Measurements from ENCODE around the gene TFCP2. TPM values are rescaled to one million over a fixed set of nuclear protein-coding genes. Genes with fewer than 3 reads are reported as not detected.
A peak's percentile ranks its signal among the peaks of the same experiment; 100 is the strongest.

The TFCP2 gene
- total RNA-seq, 1 donor from 2014 or later = 22.4 TPM

- Mint-ChIP-seq H3K9me3 (ENCODE audit: unreplicated experiment) (no peaks in the 10 kb centered on the region), H3K4me1 (ENCODE audit: low read depth, unreplicated experiment) (peaks cover 14% of the 10 kb centered on the region), H3K27ac (ENCODE audit: unreplicated experiment) (peak overlapping the region; percentile 88), H3K4me3 (ENCODE audit: unreplicated experiment) (peak overlapping the region; percentile 34), H3K36me3 (ENCODE audit: low read depth, unreplicated experiment) (peaks cover 7% of the 10 kb centered on the region), H3K27me3 (ENCODE audit: low read depth, unreplicated experiment) (no peaks in the 10 kb centered on the region)
- no peak for TF ChIP-seq EZH2 (IDR thresholded peaks at IDR 0.05; ENCODE audit: insufficient read depth, low read length)
- TF ChIP-seq CTCF (IDR thresholded peaks at IDR 0.05; ENCODE audit: insufficient read depth, low read depth, low read length) = no peak
- Histone ChIP-seq H3K4me2 (ENCODE audit: low read length) (no peak overlapping the region), H3K36me3 (ENCODE audit: insufficient read depth, low read length) (no peaks in the 10 kb centered on the region), H3K27me3 (ENCODE audit: insufficient read depth, low read length) (no peaks in the 10 kb centered on the region), H4K20me1 (ENCODE audit: insufficient read depth, low read length) (peaks cover 13% of the 10 kb centered on the region), H3K27ac (ENCODE audit: low read depth, low read length) (no peak overlapping the region), H3K4me1 (ENCODE audit: insufficient read depth, low read length) (no peaks in the 10 kb centered on the region), H3K9me3 (ENCODE audit: insufficient read depth, low read depth, low read length) (no peaks in the 10 kb centered on the region), H3K9ac (ENCODE audit: low read length) (no peak overlapping the region), H2AFZ (ENCODE audit: low read depth, low read length) (no peak overlapping the region), H3K4me3 (ENCODE audit: insufficient read depth, low read depth, low read length) (no peak overlapping the region), H3K79me2 (ENCODE audit: insufficient read depth, low read length) (no peaks in the 10 kb centered on the region)
- FAIRE-seq (no peak), DNase-seq (ENCODE audit: low read depth) (peak; percentile 19)
These were observed 45.7 kb downstream of the TFCP2 start for GRCh38 chr12:51127050-51127729.

GRCh38 chr12:51126297-51126696 lies 46.6 kb downstream of the TFCP2 start:
- no peak overlapping the region for H3K27ac ChIP-seq (ENCODE audit: low read depth, low read length)
- DNase-seq (ENCODE audit: low read depth) (no peak), FAIRE-seq (peak; percentile 49)
- no peak for TF ChIP-seq EZH2 (IDR thresholded peaks at IDR 0.05; ENCODE audit: insufficient read depth, low read length)
- no peak for TF ChIP-seq CTCF (IDR thresholded peaks at IDR 0.05; ENCODE audit: insufficient read depth, low read depth, low read length)
- no peaks in the 10 kb centered on the region for H3K27me3 ChIP-seq (ENCODE audit: insufficient read depth, low read length)
- no peaks in the 10 kb centered on the region for H3K4me1 ChIP-seq (ENCODE audit: insufficient read depth, low read length)
- H3K9ac ChIP-seq (ENCODE audit: low read length) = no peak overlapping the region
- Mint-ChIP-seq H3K36me3 (ENCODE audit: low read depth, unreplicated experiment) (peaks cover 7% of the 10 kb centered on the region), H3K4me1 (ENCODE audit: low read depth, unreplicated experiment) (peaks cover 14% of the 10 kb centered on the region), H3K27me3 (ENCODE audit: low read depth, unreplicated experiment) (no peaks in the 10 kb centered on the region), H3K27ac (ENCODE audit: unreplicated experiment) (no peak overlapping the region), H3K4me3 (ENCODE audit: unreplicated experiment) (no peak overlapping the region), H3K9me3 (ENCODE audit: unreplicated experiment) (no peaks in the 10 kb centered on the region)
- H3K4me2 ChIP-seq (ENCODE audit: low read length) = no peak overlapping the region
- H3K9me3 ChIP-seq (ENCODE audit: insufficient read depth, low read depth, low read length) = no peaks in the 10 kb centered on the region
- H4K20me1 ChIP-seq (ENCODE audit: insufficient read depth, low read length) = peaks cover 13% of the 10 kb centered on the region
- H3K79me2 ChIP-seq (ENCODE audit: insufficient read depth, low read length) = no peaks in the 10 kb centered on the region
- no peak overlapping the region for H3K4me3 ChIP-seq (ENCODE audit: insufficient read depth, low read depth, low read length)
- no peaks in the 10 kb centered on the region for H3K36me3 ChIP-seq (ENCODE audit: insufficient read depth, low read length)
- no peak overlapping the region for H2AFZ ChIP-seq (ENCODE audit: low read depth, low read length)

- Mint-ChIP-seq H3K9me3 (ENCODE audit: unreplicated experiment) (no peaks in the 10 kb centered on the region), H3K27me3 (ENCODE audit: low read depth, unreplicated experiment) (no peaks in the 10 kb centered on the region), H3K4me1 (ENCODE audit: low read depth, unreplicated experiment) (peaks cover 14% of the 10 kb centered on the region), H3K36me3 (ENCODE audit: low read depth, unreplicated experiment) (peaks cover 6% of the 10 kb centered on the region), H3K4me3 (ENCODE audit: unreplicated experiment) (no peak overlapping the region), H3K27ac (ENCODE audit: unreplicated experiment) (no peak overlapping the region)
- Histone ChIP-seq H2AFZ (ENCODE audit: low read depth, low read length) (no peak overlapping the region), H3K27ac (ENCODE audit: low read depth, low read length) (no peak overlapping the region), H3K79me2 (ENCODE audit: insufficient read depth, low read length) (no peaks in the 10 kb centered on the region), H3K9ac (ENCODE audit: low read length) (no peak overlapping the region), H3K36me3 (ENCODE audit: insufficient read depth, low read length) (no peaks in the 10 kb centered on the region), H3K4me3 (ENCODE audit: insufficient read depth, low read depth, low read length) (no peak overlapping the region), H4K20me1 (ENCODE audit: insufficient read depth, low read length) (peaks cover 17% of the 10 kb centered on the region), H3K9me3 (ENCODE audit: insufficient read depth, low read depth, low read length) (no peaks in the 10 kb centered on the region), H3K4me1 (ENCODE audit: insufficient read depth, low read length) (no peaks in the 10 kb centered on the region), H3K27me3 (ENCODE audit: insufficient read depth, low read length) (no peaks in the 10 kb centered on the region), H3K4me2 (ENCODE audit: low read length) (no peak overlapping the region)
- FAIRE-seq (no peak), DNase-seq (ENCODE audit: low read depth) (no peak)
- no peak for TF ChIP-seq EZH2 (IDR thresholded peaks at IDR 0.05; ENCODE audit: insufficient read depth, low read length)
- TF ChIP-seq CTCF (IDR thresholded peaks at IDR 0.05; ENCODE audit: insufficient read depth, low read depth, low read length) = no peak
These were observed 48.4 kb downstream of the TFCP2 start for GRCh38 chr12:51124504-51124903.

Measured in astrocyte (in vitro differentiated cells and primary cell).